Ovary (tissue), 3 donors: ENCODE measurements around the gene MICAL2.

Experiments
- EP300 ChIP-seq: sonication (generic); formaldehyde crosslinking; IDR thresholded peaks from one replicate; pipeline ENCODE4 v1.6.1; 2017; ENCODE audit warnings: antibody characterized with exemption
- TF ChIP-seq, protein P1 (sequence below), 3 donors: fragments of 450-650 bp in 2 of 3; fragments of 200-600 bp in 1 of 3; IDR thresholded peaks; one replicate each; pipeline versions ENCODE4 v1.5.1 to v1.8.0; 2016 to 2022; ENCODE audit warnings: antibody characterized with exemption in 3 of 3, mild to moderate bottlenecking in 1 of 3
- donor health status: DM: no; HTN: no; CAD: no.

DNA sequence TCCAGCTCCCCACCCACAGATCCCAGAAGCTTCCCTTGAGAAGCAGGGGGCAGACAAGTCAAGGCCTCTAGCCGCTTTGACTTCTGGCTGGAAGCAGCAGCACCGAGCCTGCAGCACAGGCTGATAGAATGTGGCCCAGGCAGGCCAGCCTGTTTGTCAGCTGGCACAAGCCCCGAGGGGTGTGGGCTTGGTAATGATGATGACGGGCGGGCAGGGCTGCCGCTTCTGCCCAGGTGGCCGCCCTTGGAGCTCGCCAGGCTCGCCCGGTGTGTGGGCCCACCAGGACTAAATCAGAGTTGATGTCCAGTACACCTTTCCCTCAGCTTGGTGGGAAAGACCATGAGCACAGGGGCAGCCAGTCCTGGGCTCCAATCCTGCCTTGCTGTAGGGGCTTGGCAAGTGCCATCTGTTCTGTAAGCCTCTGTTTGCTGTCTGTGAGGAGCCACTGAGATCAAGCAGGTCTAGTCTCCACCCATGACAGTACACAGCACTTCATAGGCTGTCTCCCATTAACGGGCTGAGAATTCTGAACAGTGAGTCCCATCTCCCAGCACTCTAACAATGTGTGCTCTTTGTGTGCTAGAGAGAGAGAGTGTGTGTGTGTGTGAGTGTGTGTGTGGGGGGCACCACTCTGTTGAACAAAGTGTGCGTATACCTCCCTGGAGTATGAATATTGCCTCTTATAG lies 26.8 kb downstream of the MICAL2 start:
- TF ChIP-seq, protein P1, sequence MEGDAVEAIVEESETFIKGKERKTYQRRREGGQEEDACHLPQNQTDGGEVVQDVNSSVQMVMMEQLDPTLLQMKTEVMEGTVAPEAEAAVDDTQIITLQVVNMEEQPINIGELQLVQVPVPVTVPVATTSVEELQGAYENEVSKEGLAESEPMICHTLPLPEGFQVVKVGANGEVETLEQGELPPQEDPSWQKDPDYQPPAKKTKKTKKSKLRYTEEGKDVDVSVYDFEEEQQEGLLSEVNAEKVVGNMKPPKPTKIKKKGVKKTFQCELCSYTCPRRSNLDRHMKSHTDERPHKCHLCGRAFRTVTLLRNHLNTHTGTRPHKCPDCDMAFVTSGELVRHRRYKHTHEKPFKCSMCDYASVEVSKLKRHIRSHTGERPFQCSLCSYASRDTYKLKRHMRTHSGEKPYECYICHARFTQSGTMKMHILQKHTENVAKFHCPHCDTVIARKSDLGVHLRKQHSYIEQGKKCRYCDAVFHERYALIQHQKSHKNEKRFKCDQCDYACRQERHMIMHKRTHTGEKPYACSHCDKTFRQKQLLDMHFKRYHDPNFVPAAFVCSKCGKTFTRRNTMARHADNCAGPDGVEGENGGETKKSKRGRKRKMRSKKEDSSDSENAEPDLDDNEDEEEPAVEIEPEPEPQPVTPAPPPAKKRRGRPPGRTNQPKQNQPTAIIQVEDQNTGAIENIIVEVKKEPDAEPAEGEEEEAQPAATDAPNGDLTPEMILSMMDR (IDR thresholded peaks at IDR 0.05), result no peak
- no peak for TF ChIP-seq EP300
